WTC11 (cell line): ENCODE results near the gene CDCP1.

ENCODE experiments used
- CTCF ChIP-seq: fragments of 200-600 bp; IDR thresholded peaks from 2 replicates; pipeline ENCODE4 v1.8.0; 2022; ENCODE audit warnings: antibody characterized with exemption
- TF ChIP-seq, protein P1 (sequence below): sonication (generic); formaldehyde crosslinking; IDR thresholded peaks from 2 replicates; pipeline ENCODE4 v1.8.0; 2023; ENCODE audit warnings: missing genetic modification reagents

- TF ChIP-seq CTCF: no peak
- TF ChIP-seq, protein P1, sequence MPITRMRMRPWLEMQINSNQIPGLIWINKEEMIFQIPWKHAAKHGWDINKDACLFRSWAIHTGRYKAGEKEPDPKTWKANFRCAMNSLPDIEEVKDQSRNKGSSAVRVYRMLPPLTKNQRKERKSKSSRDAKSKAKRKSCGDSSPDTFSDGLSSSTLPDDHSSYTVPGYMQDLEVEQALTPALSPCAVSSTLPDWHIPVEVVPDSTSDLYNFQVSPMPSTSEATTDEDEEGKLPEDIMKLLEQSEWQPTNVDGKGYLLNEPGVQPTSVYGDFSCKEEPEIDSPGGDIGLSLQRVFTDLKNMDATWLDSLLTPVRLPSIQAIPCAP (CRISPR knock-in tag): no peak
Measured at GRCh38 chr3:45127130-45127822, 18.9 kb downstream of the CDCP1 start.
